HepG2 (cell line): ENCODE results near the gene KIAA1328.

Experiments
- EZH2 ChIP-seq: conservative IDR thresholded peaks from 2 replicates; pipeline ENCODE4 v1.6.1; 2012; ENCODE audit warnings: mild to moderate bottlenecking, low read depth, low read length, moderate library complexity
- GTF3A ChIP-seq: sonication (generic); formaldehyde crosslinking; conservative IDR thresholded peaks from 2 replicates; pipeline ENCODE4 v1.4.0; 2020; ENCODE audit warnings: mild to moderate bottlenecking, missing genetic modification reagents
- HDAC2 ChIP-seq: sonication (generic); formaldehyde crosslinking; IDR thresholded peaks from 2 replicates; pipeline ENCODE4 v1.4.0; 2020; ENCODE audit warnings: missing genetic modification reagents
- JUN ChIP-seq: sonication (generic); formaldehyde crosslinking; IDR thresholded peaks from 2 replicates; pipeline ENCODE4 v1.4.0; 2020; ENCODE audit warnings: mild to moderate bottlenecking, missing genetic modification reagents
- MEIS1 ChIP-seq: sonication (generic); formaldehyde crosslinking; IDR thresholded peaks from 2 replicates; pipeline ENCODE4 v1.9.0; 2021; ENCODE audit warnings: mild to moderate bottlenecking, missing genetic modification reagents, moderate library complexity, borderline replicate concordance
- NFYB ChIP-seq: sonication (generic); formaldehyde crosslinking; IDR thresholded peaks from 2 replicates; pipeline ENCODE4 v1.4.0; 2020; ENCODE audit warnings: missing genetic modification reagents
- POLR2AphosphoS2 ChIP-seq: IDR thresholded peaks from 2 replicates; pipeline ENCODE4 v1.6.1; 2011; ENCODE audit warnings: low read depth, low read length, improper control_type of control experiment
- RARA ChIP-seq: IDR thresholded peaks from 2 replicates; pipeline ENCODE4 v1.6.1; 2016; ENCODE audit warnings: missing genetic modification reagents, missing compliant biosample characterization
- RBAK ChIP-seq: sonication (generic); formaldehyde crosslinking; IDR thresholded peaks from 2 replicates; pipeline ENCODE4 v1.5.1; 2020; ENCODE audit warnings: mild to moderate bottlenecking, missing genetic modification reagents
- RFX5 ChIP-seq: IDR thresholded peaks from 2 replicates; pipeline ENCODE4 v1.6.1; 2011; ENCODE audit warnings: low read depth, low read length, improper control_type of control experiment
- TP53 ChIP-seq: sonication (generic); formaldehyde crosslinking; conservative IDR thresholded peaks from 2 replicates; pipeline ENCODE4 v1.4.0; 2020; ENCODE audit warnings: missing genetic modification reagents
- ZNF710 ChIP-seq: sonication (generic); formaldehyde crosslinking; IDR thresholded peaks from 2 replicates; pipeline ENCODE4 v1.5.0; 2020; ENCODE audit warnings: mild to moderate bottlenecking, missing genetic modification reagents, borderline replicate concordance
- TF ChIP-seq, protein P1 (sequence below): sonication (generic); formaldehyde crosslinking; IDR thresholded peaks from 2 replicates; pipeline ENCODE4 v1.5.0; 2020; ENCODE audit warnings: mild to moderate bottlenecking, missing genetic modification reagents, moderate library complexity

- TF ChIP-seq ZNF710 (CRISPR knock-in tag), result no peak
- TF ChIP-seq GTF3A (CRISPR knock-in tag), result no peak
- no peak for TF ChIP-seq POLR2AphosphoS2
- TF ChIP-seq, protein P1, sequence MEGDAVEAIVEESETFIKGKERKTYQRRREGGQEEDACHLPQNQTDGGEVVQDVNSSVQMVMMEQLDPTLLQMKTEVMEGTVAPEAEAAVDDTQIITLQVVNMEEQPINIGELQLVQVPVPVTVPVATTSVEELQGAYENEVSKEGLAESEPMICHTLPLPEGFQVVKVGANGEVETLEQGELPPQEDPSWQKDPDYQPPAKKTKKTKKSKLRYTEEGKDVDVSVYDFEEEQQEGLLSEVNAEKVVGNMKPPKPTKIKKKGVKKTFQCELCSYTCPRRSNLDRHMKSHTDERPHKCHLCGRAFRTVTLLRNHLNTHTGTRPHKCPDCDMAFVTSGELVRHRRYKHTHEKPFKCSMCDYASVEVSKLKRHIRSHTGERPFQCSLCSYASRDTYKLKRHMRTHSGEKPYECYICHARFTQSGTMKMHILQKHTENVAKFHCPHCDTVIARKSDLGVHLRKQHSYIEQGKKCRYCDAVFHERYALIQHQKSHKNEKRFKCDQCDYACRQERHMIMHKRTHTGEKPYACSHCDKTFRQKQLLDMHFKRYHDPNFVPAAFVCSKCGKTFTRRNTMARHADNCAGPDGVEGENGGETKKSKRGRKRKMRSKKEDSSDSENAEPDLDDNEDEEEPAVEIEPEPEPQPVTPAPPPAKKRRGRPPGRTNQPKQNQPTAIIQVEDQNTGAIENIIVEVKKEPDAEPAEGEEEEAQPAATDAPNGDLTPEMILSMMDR (CRISPR knock-in tag), result no peak
- no peak for TF ChIP-seq EZH2
- no peak for TF ChIP-seq HDAC2 (CRISPR knock-in tag)
- TF ChIP-seq RBAK (CRISPR knock-in tag), result no peak
- no peak for TF ChIP-seq MEIS1 (CRISPR knock-in tag)
- no peak for TF ChIP-seq RARA (CRISPR knock-in tag)
- TF ChIP-seq NFYB (CRISPR knock-in tag), result no peak
- no peak for TF ChIP-seq JUN (CRISPR knock-in tag)
- TF ChIP-seq TP53, result no peak
- no peak for TF ChIP-seq RFX5
Measured at GRCh38 chr18:36839835-36840234, 10.9 kb downstream of the KIAA1328 start.
